Brain microvascular endothelial cell (primary cell): ENCODE measurements around the gene CLIP4.

Experiments used
- DNase-seq: peaks from one replicate; pipeline ENCODE4 v3.0.0-alpha.2; 2020
- H3K27ac ChIP-seq: fragments of 250-450 bp; sonication (Bioruptor Pico); 2 replicates; pipeline ENCODE4 v1.5.1; 2020; ENCODE audit warnings: mild to moderate bottlenecking, moderate library complexity
- H3K27me3 ChIP-seq: fragments of 250-450 bp; sonication (Bioruptor Pico); replicated peaks from 2 replicates; pipeline ENCODE4 v1.5.1; 2020; ENCODE audit warnings: mild to moderate bottlenecking
- H3K36me3 ChIP-seq: fragments of 250-450 bp; sonication (Bioruptor Pico); replicated peaks from 2 replicates; pipeline ENCODE4 v1.5.1; 2020; ENCODE audit warnings: mild to moderate bottlenecking
- H3K4me3 ChIP-seq: 2 replicates; pipeline ENCODE4 v1.5.1; 2011; ENCODE audit warnings: low read depth, mild to moderate bottlenecking, control low read depth, low read length, moderate library complexity
- in situ Hi-C: cut with HindIII; loops from 2 replicates; pipeline ENCODE4 v1.10.0; 2017; ENCODE audit warnings: low sequenced_read_pairs, low pct_ligation_motif_present
- TF ChIP-seq, protein P1 (sequence below): IDR thresholded peaks from 2 replicates; pipeline ENCODE4 v1.5.1; 2011; ENCODE audit warnings: low read depth, mild to moderate bottlenecking, moderate library complexity, low read length, control low read depth, inconsistent platforms; ENCODE audit errors: missing control alignments

The CLIP4 gene

DNA sequence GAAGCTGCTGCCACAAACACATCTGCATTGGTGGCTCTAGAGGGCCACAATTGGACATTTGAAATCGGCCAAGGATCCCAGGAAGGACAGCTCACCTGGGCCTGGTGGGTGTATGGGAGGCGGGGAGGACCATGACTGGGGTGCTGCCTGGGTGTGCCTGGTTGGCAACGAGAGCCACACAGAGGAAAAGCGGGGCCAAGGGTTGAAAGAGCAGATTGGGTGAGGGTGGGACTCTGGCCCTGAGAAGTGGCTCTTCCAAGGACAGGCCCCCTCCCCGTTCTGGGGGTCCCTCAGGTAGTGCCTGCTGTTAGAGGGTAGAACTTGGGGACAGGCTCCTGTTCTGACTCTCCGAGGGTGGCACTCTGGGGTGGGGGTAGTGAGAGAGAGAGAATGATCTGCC lies 102.9 kb downstream of the CLIP4 start:
- Histone ChIP-seq H3K4me3 (no peak overlapping the region), H3K27me3 (peaks cover 3% of the 10 kb centered on the region), H3K27ac (no peak overlapping the region), H3K36me3 (no peaks in the 10 kb centered on the region)
- DNase-seq = no peak
- TF ChIP-seq, protein P1, sequence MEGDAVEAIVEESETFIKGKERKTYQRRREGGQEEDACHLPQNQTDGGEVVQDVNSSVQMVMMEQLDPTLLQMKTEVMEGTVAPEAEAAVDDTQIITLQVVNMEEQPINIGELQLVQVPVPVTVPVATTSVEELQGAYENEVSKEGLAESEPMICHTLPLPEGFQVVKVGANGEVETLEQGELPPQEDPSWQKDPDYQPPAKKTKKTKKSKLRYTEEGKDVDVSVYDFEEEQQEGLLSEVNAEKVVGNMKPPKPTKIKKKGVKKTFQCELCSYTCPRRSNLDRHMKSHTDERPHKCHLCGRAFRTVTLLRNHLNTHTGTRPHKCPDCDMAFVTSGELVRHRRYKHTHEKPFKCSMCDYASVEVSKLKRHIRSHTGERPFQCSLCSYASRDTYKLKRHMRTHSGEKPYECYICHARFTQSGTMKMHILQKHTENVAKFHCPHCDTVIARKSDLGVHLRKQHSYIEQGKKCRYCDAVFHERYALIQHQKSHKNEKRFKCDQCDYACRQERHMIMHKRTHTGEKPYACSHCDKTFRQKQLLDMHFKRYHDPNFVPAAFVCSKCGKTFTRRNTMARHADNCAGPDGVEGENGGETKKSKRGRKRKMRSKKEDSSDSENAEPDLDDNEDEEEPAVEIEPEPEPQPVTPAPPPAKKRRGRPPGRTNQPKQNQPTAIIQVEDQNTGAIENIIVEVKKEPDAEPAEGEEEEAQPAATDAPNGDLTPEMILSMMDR = no peak
- in situ Hi-C loops = no loop called here

DNA sequence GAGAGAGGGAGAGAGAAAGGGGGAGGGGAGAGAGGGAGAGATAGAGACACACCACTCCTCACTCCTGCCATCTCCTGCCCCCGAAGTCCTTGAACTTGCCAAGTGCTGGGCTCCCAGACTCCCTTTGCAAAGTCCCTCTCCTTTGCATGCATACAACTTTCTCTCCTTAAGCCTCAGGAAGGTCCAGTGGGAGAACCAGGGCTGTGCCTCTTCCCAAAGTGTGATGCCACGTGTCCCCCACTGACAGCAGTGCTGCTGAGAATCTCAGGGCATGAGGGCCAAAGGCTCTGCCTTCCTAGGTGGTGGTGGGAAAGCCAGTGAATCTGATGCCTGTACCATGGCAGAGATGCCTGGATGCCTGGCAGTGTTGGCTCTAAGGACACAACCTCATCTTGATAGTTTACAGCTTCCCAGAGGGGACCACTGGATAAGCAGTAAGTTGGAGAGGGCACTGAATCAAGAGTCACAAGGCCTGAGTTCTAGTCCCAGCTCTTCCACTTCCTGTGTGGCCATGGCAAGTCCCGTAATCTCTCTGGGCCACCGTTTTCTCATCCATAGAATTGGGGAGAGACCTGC lies 103.4 kb downstream of the CLIP4 start:
- Histone ChIP-seq H3K27me3 (peaks cover 3% of the 10 kb centered on the region), H3K36me3 (no peaks in the 10 kb centered on the region), H3K4me3 (no peak overlapping the region), H3K27ac (no peak overlapping the region)
- TF ChIP-seq, protein P1 = no peak
- DNase-seq = no peak
- in situ Hi-C loops = no loop called here

DNA sequence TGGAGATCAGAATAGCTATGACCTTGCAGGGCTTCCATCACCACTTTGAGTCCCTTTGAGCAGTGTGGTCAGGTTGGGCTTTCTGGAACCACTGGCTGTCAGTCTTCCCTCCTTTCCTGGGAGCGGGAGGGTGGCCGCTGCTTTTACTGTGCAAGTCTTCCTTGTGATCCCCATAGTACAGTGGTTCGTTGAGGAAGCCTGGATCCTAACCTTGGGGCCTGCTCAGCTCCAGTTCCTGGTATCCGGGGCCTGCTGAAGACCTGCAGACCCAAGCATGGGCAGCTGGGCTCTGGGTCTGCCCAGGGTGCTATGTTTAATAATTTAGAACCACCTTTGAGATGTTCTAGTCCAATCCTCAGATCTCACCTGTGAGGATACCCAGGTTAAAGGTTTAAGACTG lies 104.2 kb downstream of the CLIP4 start:
- H3K27ac ChIP-seq = no peak overlapping the region
- DNase-seq = no peak
- H3K36me3 ChIP-seq = no peaks in the 10 kb centered on the region
- peaks cover 3% of the 10 kb centered on the region for H3K27me3 ChIP-seq
- TF ChIP-seq, protein P1 = no peak
- H3K4me3 ChIP-seq = no peak overlapping the region
- in situ Hi-C loops = no loop called here

DNA sequence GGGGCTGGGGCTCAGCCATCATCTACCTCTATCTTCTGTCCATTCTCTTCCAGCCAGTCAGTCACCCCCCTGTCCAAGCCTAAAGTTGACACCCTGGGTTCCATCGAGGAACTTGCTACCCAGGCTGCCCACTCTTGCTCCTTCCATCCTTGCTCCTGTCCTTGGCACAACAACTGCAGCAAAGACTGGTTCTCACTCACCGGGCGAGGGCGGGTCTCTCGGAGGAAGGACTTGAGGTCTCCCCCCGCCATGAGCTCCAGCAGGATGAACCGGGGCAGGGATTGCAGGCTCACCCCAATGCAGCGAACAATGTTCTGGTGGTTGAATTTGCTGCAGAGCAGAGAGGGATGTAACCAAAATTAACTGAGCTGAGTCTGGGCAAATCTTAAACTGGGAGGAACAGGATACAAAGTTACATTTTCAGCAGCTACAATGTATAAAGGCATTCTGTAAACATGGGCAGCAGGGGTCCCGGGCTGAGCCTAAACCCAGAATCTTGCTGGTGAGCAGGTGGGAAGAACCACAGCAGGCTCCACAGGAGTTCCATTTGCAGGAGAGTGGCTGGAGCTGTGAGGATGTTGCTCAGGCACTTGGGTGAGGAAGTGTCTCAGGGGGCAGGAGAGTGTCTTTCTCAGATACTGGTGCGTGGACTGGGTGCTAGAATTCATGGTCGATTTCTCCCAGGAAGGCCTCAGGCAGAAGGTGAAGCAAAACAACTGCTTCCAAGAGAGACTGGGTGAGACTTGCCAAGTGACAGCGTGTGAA lies 105.5 kb downstream of the CLIP4 start:
- Histone ChIP-seq H3K27me3 (peaks cover 3% of the 10 kb centered on the region), H3K36me3 (no peaks in the 10 kb centered on the region), H3K27ac (no peak overlapping the region), H3K4me3 (no peak overlapping the region)
- in situ Hi-C loops = no loop called here
- DNase-seq = no peak
- TF ChIP-seq, protein P1 = no peak

DNA sequence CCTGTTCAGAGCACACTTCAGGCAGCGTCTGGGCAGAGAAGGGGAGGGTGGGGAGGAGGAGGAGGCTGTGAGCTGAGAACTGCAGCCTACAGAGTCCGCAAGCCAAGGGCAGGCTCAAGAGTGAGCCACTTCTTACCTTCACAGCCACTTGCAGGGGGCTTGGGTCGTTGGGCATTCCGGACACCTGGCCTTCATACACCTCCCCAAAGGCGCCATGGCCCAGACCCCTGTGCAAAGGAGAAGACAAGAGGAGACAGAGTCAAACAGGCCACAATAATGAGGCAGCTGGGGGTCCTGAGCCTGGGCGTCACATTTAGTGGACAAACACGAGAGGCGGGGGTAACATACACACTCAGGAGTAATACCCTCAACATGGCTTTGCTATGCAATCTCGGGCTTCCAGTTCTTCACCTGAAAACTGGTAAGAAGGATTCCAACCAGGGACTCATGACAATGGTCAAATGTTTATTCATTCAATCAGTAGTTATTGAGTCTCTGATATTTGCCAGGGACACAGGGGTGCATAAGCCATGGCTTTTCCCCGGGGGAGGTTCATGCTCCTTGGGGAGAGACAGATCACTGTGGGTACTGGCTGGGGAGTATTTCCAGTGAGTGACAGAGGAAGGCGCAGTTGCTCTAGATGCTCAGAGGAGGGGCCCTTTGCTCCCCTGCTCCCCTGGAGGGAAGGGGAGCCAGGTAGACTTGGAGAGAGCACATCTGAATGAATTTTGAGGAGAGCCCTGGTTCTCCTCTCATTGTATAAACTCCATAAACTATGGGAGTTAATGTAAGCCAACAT lies 107.4 kb downstream of the CLIP4 start:
- no peak overlapping the region for H3K4me3 ChIP-seq
- H3K27ac ChIP-seq = no peak overlapping the region
- in situ Hi-C loops = no loop called here
- DNase-seq = no peak
- H3K36me3 ChIP-seq = no peaks in the 10 kb centered on the region
- peaks cover 3% of the 10 kb centered on the region for H3K27me3 ChIP-seq
- TF ChIP-seq, protein P1 = no peak
